D721Med (cell line): ENCODE data around the gene SIN3B.

ENCODE experiments used
- DNase-seq: peaks from one replicate; pipeline ENCODE4 v3.0.0; 2011; ENCODE audit warnings: low spot score; ENCODE audit not compliant: insufficient read length
- FAIRE-seq: peaks from 2 replicates; lab custom pipeline; 2011; peaks lifted over from hg19 to GRCh38; lab: Jason Lieb, UNC
- CTCF ChIP-seq: IDR thresholded peaks from 2 replicates; pipeline ENCODE4 v1.5.1; 2012; ENCODE audit warnings: mild to moderate bottlenecking, control low read depth; ENCODE audit not compliant: insufficient read depth; ENCODE audit errors: missing control alignments

Gene SIN3B

GRCh38 chr19:16888629-16889365, 59.6 kb downstream of the SIN3B start, which contains the start of gene F2RL3:
Gene F2RL3, plus strand, starts transcription at chr19:16888999. Its CDS starts 191 bp downstream, at chr19:16889190.
- DNase-seq = no peak
- no peak for TF ChIP-seq CTCF
- FAIRE-seq = no peak

GRCh38 chr19:16889366-16889882, 60.2 kb downstream of the SIN3B start:
- no peak for TF ChIP-seq CTCF
- FAIRE-seq (no peak), DNase-seq (no peak)

- no peak for TF ChIP-seq CTCF
- no peak for DNase-seq
- no peak for FAIRE-seq
These were observed 60.8 kb downstream of the SIN3B start for GRCh38 chr19:16889883-16890460.

GRCh38 chr19:16890461-16891184, 61.4 kb downstream of the SIN3B start:
- no peak for DNase-seq
- no peak for FAIRE-seq
- no peak for TF ChIP-seq CTCF

- FAIRE-seq (no peak), DNase-seq (no peak)
- TF ChIP-seq CTCF = no peak
These were observed 62.6 kb downstream of the SIN3B start for GRCh38 chr19:16891696-16892382.

- no peak for TF ChIP-seq CTCF
- no peak for DNase-seq
- FAIRE-seq = no peak
These were observed 63.2 kb downstream of the SIN3B start for GRCh38 chr19:16892436-16892835.
